Mesenchymal stem cell (in vitro differentiated cells and primary cell): Measurements from ENCODE around the gene CPNE4.

ENCODE experiments used
- DNase-seq: peaks from one replicate; pipeline ENCODE4 v3.0.0-alpha.2; 2013
- H2AFZ ChIP-seq: one replicate; pipeline ENCODE4 v1.6.1; 2013; ENCODE audit warnings: low read depth, mild to moderate bottlenecking, control low read depth, inconsistent platforms, low read length, moderate library complexity
- H2AK5ac ChIP-seq: 2 replicates; pipeline ENCODE4 v1.6.1; 2013; ENCODE audit warnings: low read length, moderate library complexity, mild to moderate bottlenecking, inconsistent platforms; ENCODE audit not compliant: severe bottlenecking
- H2BK120ac ChIP-seq: one replicate; pipeline ENCODE4 v1.6.1; 2013; ENCODE audit warnings: low read depth, mild to moderate bottlenecking, inconsistent platforms, low read length, moderate library complexity
- H2BK12ac ChIP-seq, 2 experiments: one replicate each; pipeline ENCODE4 v1.6.1; 2013; ENCODE audit warnings: inconsistent platforms in 2 of 2, low read length in 2 of 2, mild to moderate bottlenecking in 2 of 2, moderate library complexity in 2 of 2, control low read depth in 1 of 2
- H2BK15ac ChIP-seq: one replicate; pipeline ENCODE4 v1.6.1; 2013; ENCODE audit warnings: mild to moderate bottlenecking, low read depth, inconsistent platforms; ENCODE audit not compliant: poor library complexity, severe bottlenecking
- H2BK5ac ChIP-seq: 2 replicates; pipeline ENCODE4 v1.6.1; 2013; ENCODE audit warnings: low read depth, mild to moderate bottlenecking, low read length, control low read depth, inconsistent platforms; ENCODE audit not compliant: poor library complexity, severe bottlenecking
- H3K14ac ChIP-seq, 2 experiments: one replicate each; pipeline ENCODE4 v1.6.1; 2013; ENCODE audit warnings: inconsistent platforms in 2 of 2, low read length in 2 of 2, control low read depth in 1 of 2, mild to moderate bottlenecking in 1 of 2, moderate library complexity in 1 of 2
- H3K18ac ChIP-seq, 2 experiments: one replicate each; pipeline ENCODE4 v1.6.1; 2013; ENCODE audit warnings: inconsistent platforms in 2 of 2, low read length in 2 of 2, control low read depth in 1 of 2, low read depth in 1 of 2, mild to moderate bottlenecking in 1 of 2
- H3K23ac ChIP-seq, 2 experiments: one replicate each; pipeline ENCODE4 v1.6.1; 2013; ENCODE audit warnings: inconsistent platforms in 2 of 2, low read length in 2 of 2, mild to moderate bottlenecking in 2 of 2, moderate library complexity in 2 of 2, control low read depth in 1 of 2
- H3K27ac ChIP-seq: 2 replicates; pipeline ENCODE4 v1.5.1; 2013; ENCODE audit warnings: mild to moderate bottlenecking, moderate library complexity, low read length, control low read depth, inconsistent platforms; ENCODE audit not compliant: poor library complexity, severe bottlenecking
- H3K27me3 ChIP-seq, 2 experiments: 2 replicates each; pipeline versions ENCODE4 v1.6.1 to v1.7.0; 2013; ENCODE audit warnings: low read length in 2 of 2, mild to moderate bottlenecking in 2 of 2, moderate library complexity in 2 of 2, control low read depth in 1 of 2, inconsistent platforms in 1 of 2; ENCODE audit not compliant: control insufficient read depth in 1 of 2, insufficient read depth in 1 of 2
- H3K36me3 ChIP-seq, 2 experiments: 2 replicates each; pipeline versions ENCODE4 v1.6.1 to v1.7.0; 2013; ENCODE audit warnings: low read length in 2 of 2, control low read depth in 1 of 2, inconsistent platforms in 1 of 2, low read depth in 1 of 2, mild to moderate bottlenecking in 1 of 2; ENCODE audit not compliant: insufficient read depth in 2 of 2, control insufficient read depth in 1 of 2
- H3K4ac ChIP-seq, 2 experiments: one replicate each; pipeline ENCODE4 v1.6.1; 2013; ENCODE audit warnings: inconsistent platforms in 2 of 2, low read length in 2 of 2, mild to moderate bottlenecking in 2 of 2, moderate library complexity in 2 of 2, control low read depth in 1 of 2, low read depth in 1 of 2
- H3K4me1 ChIP-seq: 2 replicates; pipeline ENCODE4 v1.6.1; 2013; ENCODE audit warnings: low read depth, low read length, control low read depth; ENCODE audit not compliant: control insufficient read depth, insufficient read depth
- H3K4me2 ChIP-seq: 2 replicates; pipeline ENCODE4 v1.6.1; 2013; ENCODE audit warnings: low read length, mild to moderate bottlenecking, inconsistent platforms; ENCODE audit not compliant: poor library complexity, severe bottlenecking
- H3K4me3 ChIP-seq, 2 experiments: 2 replicates each; pipeline versions ENCODE4 v1.5.1 to v1.7.0; 2013; ENCODE audit warnings: low read length in 2 of 2, mild to moderate bottlenecking in 2 of 2, control low read depth in 1 of 2, low read depth in 1 of 2; ENCODE audit not compliant: insufficient read depth in 1 of 2
- H3K79me1 ChIP-seq: replicated peaks from 2 replicates; pipeline ENCODE4 v1.6.1; 2013; ENCODE audit warnings: mild to moderate bottlenecking, control low read depth, low read length, inconsistent platforms; ENCODE audit not compliant: poor library complexity, severe bottlenecking
- H3K9ac ChIP-seq: 2 replicates; pipeline ENCODE4 v1.7.0; 2013; ENCODE audit warnings: mild to moderate bottlenecking, low read length, moderate library complexity
- H3K9me3 ChIP-seq: 2 replicates; pipeline ENCODE4 v1.7.0; 2013; ENCODE audit warnings: mild to moderate bottlenecking, low read length; ENCODE audit not compliant: control insufficient read depth
- H4K8ac ChIP-seq: one replicate; pipeline ENCODE4 v1.6.1; 2013; ENCODE audit warnings: inconsistent platforms, mild to moderate bottlenecking, low read length, moderate library complexity
- H4K91ac ChIP-seq: one replicate; pipeline ENCODE4 v1.6.1; 2013; ENCODE audit warnings: mild to moderate bottlenecking, low read length, inconsistent platforms
- WGBS: methylation state at CpG from one replicate; pipeline ENCODE4 v1.1.7; 2013; ENCODE audit warnings: mixed read lengths; 5-methylcytosine and 5-hydroxymethylcytosine counted together

Gene CPNE4

DNA sequence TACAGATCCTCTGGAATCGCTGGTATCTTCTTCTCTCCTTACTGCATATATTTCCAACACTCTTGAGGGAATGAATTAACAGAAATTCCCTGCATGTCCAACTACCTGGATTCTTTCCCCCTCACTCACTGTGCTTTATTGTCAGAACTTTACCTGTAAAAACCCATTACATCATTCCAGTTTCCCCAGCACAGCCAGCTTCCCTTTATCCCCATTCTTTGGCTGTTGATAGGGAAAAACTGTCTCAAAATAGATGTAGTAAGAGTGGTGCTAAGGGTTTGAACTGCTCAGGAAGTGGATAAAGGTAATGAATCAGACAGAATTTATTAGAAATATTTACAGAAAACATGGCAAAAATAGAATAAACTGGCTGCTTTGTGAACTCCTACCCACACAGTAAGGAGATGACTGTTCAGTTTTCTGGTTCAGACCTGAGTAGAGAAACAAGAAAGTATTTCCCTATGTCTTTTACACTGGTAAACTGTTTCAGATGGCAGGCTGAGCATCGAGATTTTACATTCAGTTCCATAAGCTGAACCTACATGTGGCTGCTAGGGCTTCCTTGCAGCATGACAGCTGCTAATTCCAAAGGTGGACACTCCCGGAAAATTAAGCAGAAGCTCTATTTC lies 188.4 kb downstream of the CPNE4 start:
- no peaks in the 10 kb centered on the region for H3K36me3 ChIP-seq

DNA sequence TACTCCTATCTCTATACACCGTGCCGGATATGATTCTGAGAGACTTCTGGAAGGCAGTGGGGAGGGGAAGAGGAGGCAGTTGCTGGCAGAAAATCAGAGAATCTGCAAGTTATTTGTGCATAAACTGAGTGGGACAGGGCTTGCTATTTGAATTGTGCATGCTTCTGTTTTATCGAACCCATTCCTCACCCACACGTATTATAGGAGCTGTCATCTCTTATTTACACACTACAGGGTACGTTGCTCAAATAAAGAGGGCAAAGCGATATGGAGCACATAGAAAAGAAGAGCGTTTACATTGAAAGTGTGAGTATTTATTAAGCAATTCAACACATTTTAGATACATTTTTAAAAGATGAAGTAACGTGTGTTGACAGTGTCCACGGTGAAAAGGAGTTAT lies 191.6 kb downstream of the CPNE4 start:
- DNase-seq, result no peak
- H2BK120ac ChIP-seq, result no peak overlapping the region
- no peaks in the 10 kb centered on the region for H3K9me3 ChIP-seq
- no peak overlapping the region for H2BK5ac ChIP-seq
- H3K4me1 ChIP-seq, result no peaks in the 10 kb centered on the region
- no peak overlapping the region for H2AFZ ChIP-seq
- H3K79me1 ChIP-seq, result no peaks in the 10 kb centered on the region
- H4K91ac ChIP-seq, result no peak overlapping the region
- H3K14ac ChIP-seq, result no peak overlapping the region
- H2BK15ac ChIP-seq, result no peak overlapping the region
- H3K27ac ChIP-seq, result no peak overlapping the region
- H3K4me3 ChIP-seq, result no peak overlapping the region
- no peak overlapping the region for H3K4me2 ChIP-seq
- no peak overlapping the region for H3K18ac ChIP-seq
- H3K4ac ChIP-seq, result no peak overlapping the region
- no peaks in the 10 kb centered on the region for H3K27me3 ChIP-seq
- H3K23ac ChIP-seq, result no peak overlapping the region
- WGBS, result 93% methylated on average over 2 of the region's 9 CpGs
- no peak overlapping the region for H2BK12ac ChIP-seq
- no peak overlapping the region for H4K8ac ChIP-seq
- no peak overlapping the region for H2AK5ac ChIP-seq
- no peak overlapping the region for H3K9ac ChIP-seq
- H3K36me3 ChIP-seq, result no peaks in the 10 kb centered on the region

More for the DNA sequence above, 188.4 kb downstream of the CPNE4 start:
- H3K23ac ChIP-seq, result no peak overlapping the region
- H3K27me3 ChIP-seq, result no peaks in the 10 kb centered on the region
- no peak overlapping the region for H3K14ac ChIP-seq
- H2AK5ac ChIP-seq, result no peak overlapping the region
- no peak overlapping the region for H4K8ac ChIP-seq
- H2AFZ ChIP-seq, result no peak overlapping the region
- H3K9ac ChIP-seq, result no peak overlapping the region
- H3K27ac ChIP-seq, result no peak overlapping the region
- no peak overlapping the region for H3K18ac ChIP-seq
- H2BK120ac ChIP-seq, result no peak overlapping the region
- H2BK15ac ChIP-seq, result no peak overlapping the region
- H3K4me1 ChIP-seq, result no peaks in the 10 kb centered on the region
- H3K4ac ChIP-seq, result no peak overlapping the region
- no peak overlapping the region for H4K91ac ChIP-seq
- H3K4me3 ChIP-seq, result no peak overlapping the region
- H2BK12ac ChIP-seq, result no peak overlapping the region
- H3K4me2 ChIP-seq, result no peak overlapping the region
- H3K79me1 ChIP-seq, result no peaks in the 10 kb centered on the region
- H3K9me3 ChIP-seq, result no peaks in the 10 kb centered on the region
- no peak for DNase-seq
- WGBS, result 76% methylated on average over 3 of the region's 3 CpGs
- no peak overlapping the region for H2BK5ac ChIP-seq

GRCh38 chr3:131840156-131840797 lies 194.5 kb downstream of the CPNE4 start:
- no peaks in the 10 kb centered on the region for H3K9me3 ChIP-seq
- H2AFZ ChIP-seq, result no peak overlapping the region
- no peak overlapping the region for H2AK5ac ChIP-seq
- H3K9ac ChIP-seq, result no peak overlapping the region
- no peak overlapping the region for H4K8ac ChIP-seq
- no peak overlapping the region for H3K18ac ChIP-seq
- H4K91ac ChIP-seq, result no peak overlapping the region
- H3K4me1 ChIP-seq, result no peaks in the 10 kb centered on the region
- no peak overlapping the region for H3K14ac ChIP-seq
- H3K36me3 ChIP-seq, result no peaks in the 10 kb centered on the region
- H3K27me3 ChIP-seq, result no peaks in the 10 kb centered on the region
- H3K4me3 ChIP-seq, result no peak overlapping the region
- no peak overlapping the region for H2BK12ac ChIP-seq
- H3K23ac ChIP-seq, result no peak overlapping the region
- H2BK5ac ChIP-seq, result no peak overlapping the region
- H3K27ac ChIP-seq, result no peak overlapping the region
- no peak overlapping the region for H3K4me2 ChIP-seq
- DNase-seq, result no peak
- H3K4ac ChIP-seq, result no peak overlapping the region
- H2BK120ac ChIP-seq, result no peak overlapping the region
- no CpG with 5 or more reads among the region's 1 CpG for WGBS
- no peaks in the 10 kb centered on the region for H3K79me1 ChIP-seq
- H2BK15ac ChIP-seq, result no peak overlapping the region

GRCh38 chr3:131835906-131836305 lies 198.9 kb downstream of the CPNE4 start:
- H3K4me2 ChIP-seq, result no peak overlapping the region
- no peak for DNase-seq
- no peak overlapping the region for H2AK5ac ChIP-seq
- no peak overlapping the region for H2BK15ac ChIP-seq
- WGBS, result no CpG with 5 or more reads among the region's 1 CpG
- no peaks in the 10 kb centered on the region for H3K79me1 ChIP-seq
- no peak overlapping the region for H2AFZ ChIP-seq
- H3K9ac ChIP-seq, result no peak overlapping the region
- no peak overlapping the region for H3K23ac ChIP-seq
- no peaks in the 10 kb centered on the region for H3K27me3 ChIP-seq
- H3K4ac ChIP-seq, result no peak overlapping the region
- no peak overlapping the region for H4K8ac ChIP-seq
- no peak overlapping the region for H2BK5ac ChIP-seq
- no peak overlapping the region for H2BK12ac ChIP-seq
- no peak overlapping the region for H2BK120ac ChIP-seq
- H3K4me1 ChIP-seq, result no peaks in the 10 kb centered on the region
- H3K4me3 ChIP-seq, result no peak overlapping the region
- no peaks in the 10 kb centered on the region for H3K36me3 ChIP-seq
- no peak overlapping the region for H4K91ac ChIP-seq
- no peak overlapping the region for H3K18ac ChIP-seq
- no peaks in the 10 kb centered on the region for H3K9me3 ChIP-seq
- no peak overlapping the region for H3K27ac ChIP-seq
- peak overlapping the region in 1 of 2 experiments; percentile 55 for H3K14ac ChIP-seq
